GM19372 (cell line): ENCODE data around the gene HOXC13.

Experiments
- ATAC-seq: cut with Tn5 transposase; IDR thresholded peaks from one replicate; pipeline ENCODE4 v1.9.1; 2021; ENCODE audit warnings: mild to moderate bottlenecking, low read depth, moderate library complexity; ENCODE audit not compliant: unreplicated experiment

The HOXC13 gene

DNA sequence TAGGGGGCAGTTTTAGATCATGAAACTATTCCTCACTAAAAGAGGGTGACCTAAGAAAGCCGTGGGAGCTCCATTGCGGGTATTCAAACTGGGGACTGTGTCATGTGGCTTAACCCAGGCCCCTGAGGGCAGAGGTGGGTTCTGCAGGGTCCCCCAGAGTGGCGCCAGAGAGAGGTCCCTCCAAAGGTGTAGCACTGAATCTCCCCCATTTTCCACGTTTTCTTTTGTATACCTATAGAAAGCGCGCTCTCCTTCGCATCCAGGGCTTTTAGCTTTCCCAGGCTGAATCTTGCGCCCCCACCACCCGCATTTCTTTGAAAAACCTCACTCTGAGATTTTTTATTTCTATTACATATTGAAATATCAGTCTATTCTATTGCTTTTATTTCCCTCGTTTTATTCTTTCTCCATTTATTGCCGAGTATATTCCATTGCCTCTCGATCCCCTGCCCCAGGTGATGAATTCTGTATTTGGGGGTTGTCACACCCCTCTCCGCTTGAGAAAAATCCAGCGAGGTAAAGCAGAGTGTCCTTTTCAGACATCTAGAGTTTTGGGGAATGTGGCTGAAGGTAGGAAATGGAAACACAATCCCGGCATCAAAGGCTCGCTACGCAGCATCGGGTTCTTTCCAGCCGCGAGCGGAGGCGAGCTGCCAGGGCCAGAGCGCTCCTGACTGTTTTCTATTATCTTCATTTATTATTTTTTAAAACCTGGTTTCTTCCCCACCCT, 870 bp upstream of the HOXC13 start:
- no peak for ATAC-seq

DNA sequence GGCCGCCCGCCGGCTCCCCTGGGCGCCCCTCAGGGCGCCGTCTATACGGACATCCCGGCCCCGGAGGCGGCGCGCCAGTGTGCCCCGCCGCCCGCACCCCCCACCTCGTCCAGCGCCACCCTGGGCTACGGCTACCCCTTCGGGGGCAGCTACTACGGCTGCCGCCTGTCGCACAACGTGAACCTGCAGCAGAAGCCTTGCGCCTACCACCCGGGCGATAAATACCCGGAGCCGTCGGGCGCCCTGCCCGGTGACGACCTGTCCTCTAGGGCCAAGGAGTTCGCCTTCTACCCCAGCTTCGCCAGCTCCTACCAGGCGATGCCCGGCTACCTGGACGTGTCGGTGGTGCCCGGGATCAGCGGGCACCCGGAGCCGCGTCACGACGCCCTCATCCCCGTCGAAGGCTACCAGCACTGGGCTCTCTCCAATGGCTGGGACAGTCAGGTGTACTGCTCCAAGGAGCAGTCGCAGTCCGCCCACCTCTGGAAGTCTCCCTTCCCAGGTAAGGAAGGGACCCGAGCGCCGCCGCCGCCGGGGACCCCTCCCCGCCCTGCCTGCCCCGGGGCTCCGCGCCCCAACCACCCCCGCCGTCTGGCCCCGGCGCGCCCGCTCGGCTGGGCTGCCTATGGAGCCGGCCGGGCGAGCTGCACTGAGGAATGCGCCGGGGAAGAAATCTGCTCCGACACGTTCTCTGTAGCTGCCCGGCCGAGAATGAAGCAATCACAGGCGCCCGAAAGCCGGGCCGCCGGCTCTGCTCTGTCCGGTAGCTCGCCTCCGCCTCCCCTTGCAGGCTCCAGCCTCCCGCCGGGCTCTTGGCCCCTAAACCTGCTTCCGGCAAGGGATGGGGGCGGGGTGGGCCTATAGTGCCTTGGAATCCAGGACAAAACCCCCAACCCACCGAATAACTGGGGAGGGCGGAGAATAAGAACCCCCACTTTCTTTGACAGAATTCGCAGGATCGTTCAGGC, 794 bp downstream of the HOXC13 start:
- no peak for ATAC-seq

DNA sequence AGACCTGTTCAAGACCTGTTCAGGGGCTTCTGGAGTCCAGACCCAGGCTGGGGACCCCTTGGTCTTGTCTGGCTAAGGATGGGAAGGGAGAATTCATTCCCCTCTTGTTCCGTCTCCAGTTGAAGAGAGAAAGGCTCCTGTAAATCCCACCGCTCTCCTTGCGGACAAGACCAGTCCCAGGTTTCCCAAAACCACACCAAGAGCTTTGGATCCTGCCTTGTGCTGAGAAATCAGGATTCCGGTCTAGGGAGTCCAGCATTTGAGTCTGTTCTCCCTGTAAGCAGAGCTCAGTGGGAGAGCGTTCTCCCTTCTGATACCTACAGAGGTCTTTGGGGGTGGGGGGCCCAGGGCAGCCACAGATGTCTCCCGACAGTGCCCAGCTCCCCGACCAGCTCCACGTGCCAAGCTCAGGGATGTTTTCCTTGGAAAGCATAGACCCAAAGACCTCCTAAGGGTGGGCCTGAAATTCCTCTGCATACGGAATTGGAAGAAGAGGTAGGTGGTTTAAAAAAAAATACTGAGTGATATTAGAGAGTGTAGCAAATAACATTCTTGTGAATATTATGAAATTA, 1.9 kb downstream of the HOXC13 start:
- ATAC-seq: no peak

DNA sequence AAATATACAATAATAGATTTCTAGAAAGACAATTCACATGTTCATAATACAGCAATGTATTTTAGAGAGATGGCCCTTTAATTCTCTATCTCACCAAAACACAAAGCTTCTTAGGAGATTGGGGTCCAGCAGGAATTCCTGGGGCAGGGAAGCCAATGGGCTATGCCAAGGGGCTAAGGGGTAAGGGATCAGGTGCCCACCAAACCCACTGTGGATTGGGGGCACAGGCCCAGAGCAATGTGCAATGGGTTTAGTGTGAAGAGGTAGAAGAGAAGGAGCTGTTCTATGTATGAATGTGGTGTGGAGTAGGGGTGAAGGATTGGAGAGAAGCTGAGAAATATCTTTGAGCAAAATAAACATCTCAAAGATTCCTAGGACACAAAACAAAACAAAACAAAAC, 2.6 kb downstream of the HOXC13 start:
- no peak for ATAC-seq

DNA sequence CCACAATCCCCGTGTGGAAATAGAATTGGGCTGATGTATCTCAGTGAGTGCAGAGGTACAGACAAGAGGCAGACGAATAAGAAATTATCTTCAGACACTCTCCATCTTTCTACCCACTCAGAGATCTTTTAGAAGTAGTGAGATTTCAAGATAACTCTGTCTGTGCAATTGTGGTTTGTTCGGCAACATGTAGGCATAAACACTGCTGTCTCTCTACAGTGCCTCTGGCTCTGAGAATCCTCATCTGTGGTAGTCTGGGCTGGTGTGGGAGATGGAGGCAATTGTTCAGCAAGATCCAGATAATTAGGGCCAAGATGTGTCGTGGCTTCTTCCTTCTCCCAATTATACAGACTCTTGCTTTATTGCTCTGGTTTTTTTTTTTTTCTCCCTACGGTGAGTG, 3.1 kb downstream of the HOXC13 start:
- ATAC-seq: no peak

DNA sequence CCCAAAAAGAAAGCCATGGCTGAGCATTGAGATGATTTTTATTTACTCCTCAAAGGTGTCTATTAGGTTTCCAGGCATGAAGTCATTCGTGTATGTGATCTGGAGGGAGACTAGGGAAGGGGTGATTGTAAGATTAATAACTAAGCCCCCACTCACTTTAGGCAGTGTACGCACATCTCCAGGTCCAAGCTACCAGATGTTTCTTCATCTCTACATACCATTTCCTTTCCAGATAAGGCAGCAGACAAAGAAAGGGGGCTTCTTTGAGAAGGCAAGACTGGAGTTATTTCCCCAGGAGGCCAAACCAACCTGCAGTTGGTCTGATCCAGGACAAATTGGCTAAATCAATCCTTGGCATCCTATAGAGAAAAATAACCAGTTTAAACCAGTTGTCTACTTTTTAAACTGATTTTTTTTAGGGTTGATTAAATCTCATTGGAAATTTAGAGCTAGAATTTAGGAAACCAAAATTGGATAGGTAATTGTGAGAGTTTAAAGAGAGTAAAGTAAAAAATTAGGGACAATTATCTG, 3.9 kb downstream of the HOXC13 start:
- no peak for ATAC-seq

DNA sequence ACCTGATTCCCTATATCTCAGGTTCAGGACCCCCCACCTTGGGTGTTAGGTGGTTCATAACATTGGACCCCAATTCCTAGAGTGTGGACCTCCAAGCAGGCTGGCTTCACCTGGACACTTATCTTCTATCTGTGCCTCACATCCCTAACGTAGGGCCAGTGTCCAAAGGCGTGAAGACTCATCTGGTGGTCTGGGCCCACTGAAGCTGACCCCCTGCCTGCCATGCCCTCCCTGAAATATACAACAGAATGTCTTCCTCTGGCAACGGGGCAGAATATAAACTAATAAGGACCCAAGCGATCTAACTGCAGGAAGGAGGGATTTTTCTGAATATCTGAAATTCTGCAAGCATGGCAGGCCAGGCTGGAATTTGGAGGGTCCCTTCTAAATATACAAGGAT, 5.6 kb downstream of the HOXC13 start:
- no peak for ATAC-seq

DNA sequence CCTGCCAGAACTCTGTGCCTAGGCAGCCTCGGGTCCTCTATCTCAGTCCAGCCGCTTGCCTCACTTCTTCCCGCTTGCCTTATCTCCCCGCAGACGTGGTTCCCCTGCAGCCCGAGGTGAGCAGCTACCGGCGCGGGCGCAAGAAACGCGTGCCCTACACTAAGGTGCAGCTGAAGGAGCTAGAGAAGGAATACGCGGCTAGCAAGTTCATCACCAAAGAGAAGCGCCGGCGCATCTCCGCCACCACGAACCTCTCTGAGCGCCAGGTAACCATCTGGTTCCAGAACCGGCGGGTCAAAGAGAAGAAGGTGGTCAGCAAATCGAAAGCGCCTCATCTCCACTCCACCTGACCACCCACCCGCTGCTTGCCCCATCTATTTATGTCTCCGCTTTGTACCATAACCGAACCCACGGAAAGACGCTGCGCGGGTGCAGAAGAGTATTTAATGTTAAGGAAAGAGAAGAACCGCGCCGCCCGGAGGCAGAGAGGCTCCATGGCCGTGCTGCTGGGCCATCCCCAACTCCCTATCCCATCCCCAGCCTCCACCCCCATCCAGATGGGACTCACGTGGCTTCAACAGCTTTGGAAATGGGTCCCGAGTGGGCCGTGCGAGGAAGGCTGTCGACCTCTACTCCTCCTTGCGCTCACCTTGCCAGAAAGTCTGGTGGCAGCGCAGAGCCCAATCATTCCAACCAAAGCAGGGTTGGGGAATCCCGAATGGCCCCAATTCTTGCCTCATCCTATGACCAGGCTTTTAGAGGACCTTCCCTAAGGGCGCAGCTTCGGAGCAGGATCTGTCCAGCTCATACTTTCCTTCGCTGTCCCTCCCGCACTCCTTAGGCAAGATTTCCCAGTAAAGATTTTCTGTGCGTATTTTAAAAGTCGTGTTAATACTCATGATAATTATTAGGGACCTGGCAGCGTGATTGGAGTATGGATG, 6.5 kb downstream of the HOXC13 start:
- ATAC-seq: no peak

DNA sequence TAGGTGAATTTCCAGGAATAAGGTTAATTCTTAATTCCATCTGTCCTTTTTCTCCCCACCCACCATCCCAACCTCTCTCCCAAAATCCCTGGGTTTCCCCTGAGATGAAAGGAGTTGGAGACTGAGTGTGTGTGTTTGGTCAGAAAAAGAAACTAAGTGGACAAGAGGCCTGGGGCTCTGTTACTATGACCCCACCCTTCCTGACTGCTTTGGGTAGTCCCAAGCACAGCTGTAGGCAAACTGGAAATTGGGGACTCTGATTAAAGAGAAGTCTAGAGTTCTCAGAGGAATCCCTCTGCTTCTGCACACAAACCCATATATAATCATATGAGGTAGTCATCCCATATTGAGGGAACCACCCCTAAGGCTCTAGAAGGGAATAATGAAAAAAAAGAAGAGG, 9.1 kb downstream of the HOXC13 start:
- ATAC-seq: no peak

DNA sequence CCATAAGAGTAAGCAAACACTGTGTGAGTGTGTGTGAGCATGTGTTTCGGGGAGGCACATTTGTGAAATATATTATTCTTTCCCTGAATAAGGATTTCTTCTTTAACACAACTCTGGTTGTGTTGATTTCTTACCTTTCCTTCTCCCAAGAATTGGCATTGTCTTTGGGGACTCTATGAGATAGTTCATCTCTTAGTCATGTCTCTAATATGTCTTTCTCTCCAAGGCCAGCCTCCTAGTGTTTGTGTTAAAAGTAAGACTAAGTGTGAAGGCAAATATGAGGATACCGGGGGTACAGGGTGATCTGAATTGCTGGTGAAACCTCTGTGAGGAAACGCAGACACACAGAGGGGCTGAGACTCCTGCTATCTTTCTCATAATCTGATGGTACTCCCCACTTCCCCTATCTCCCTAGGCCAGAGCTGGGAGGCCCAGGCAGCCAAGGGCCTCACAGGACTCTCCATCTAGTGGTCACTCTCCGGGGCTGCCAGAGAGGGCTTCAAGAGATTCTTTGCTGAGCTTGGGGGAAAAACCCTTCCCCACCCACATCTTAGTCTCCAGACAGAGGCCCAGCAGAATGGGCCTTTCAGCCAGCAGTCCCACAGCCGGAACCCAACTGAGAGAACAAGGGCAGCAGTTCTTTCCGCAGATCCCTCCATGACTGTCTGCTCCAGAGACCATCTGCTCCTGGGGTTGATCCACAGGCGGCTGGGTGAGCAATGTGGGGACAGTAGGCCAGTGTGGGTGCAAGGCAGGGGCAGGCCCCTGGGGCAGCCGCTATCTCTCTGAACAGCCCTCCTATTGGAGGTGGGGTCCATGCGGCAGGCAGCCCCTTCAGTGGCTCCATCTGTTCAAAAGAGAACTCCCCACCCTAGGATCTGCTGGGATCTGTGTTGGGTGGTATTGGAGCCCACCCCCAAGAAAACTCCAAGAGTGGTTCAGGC, 10.3 kb downstream of the HOXC13 start:
- no peak for ATAC-seq

DNA sequence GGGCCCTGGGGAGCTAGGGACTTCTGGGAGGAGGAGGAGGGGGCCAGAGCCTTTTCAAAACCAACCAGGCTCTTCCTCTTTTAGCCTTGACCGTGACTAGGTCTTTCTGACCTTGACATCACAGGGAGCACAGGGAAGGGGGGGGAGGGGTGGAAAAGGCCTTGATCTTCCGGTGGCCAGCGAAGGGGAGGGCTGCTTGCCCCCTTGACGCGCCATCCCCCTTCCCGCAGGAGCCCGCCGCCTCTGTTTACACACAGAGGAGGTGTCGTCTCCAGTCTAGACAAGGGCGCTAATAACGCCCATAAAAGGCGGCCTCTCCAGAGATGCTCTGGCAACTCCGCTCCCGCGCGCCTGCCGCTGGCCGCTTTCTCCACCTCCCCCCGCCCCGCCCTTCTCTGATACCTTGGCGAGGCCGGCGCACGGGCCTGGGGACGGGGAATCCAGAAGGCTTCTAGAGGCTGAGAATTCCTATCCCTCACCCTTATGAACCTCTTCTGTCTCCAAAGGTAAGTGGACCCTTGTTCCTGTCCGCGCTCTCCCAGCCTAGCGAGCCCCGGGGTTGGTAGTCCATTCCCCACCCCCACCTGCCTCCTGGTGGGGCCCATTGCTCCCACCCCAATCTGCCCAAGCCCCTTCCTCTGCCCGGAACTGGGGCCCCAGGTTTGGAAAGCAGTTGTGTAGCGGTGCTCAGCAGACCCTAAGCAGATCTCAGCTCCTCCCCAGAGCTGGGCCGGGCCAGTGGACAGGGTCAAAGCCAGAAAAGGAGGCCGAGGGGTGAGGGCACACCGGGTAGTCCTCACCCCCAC, 11.2 kb downstream of the HOXC13 start:
- no peak for ATAC-seq

DNA sequence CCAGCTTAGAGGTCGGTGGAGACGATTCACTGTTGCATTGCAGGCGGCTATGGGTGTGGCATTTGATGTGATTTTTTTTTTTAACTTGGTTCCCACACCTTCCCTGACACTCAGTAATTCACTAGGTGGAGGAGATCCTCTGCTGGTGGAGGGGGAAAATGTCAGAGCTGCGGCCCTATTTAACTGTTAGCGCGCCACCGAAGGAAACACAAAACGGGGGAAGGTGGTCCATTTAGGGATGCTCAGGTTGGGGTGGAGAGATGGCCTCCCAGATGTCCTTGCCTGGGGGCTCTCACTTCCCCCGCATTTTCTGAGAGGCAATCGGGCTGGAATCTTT, 11.8 kb downstream of the HOXC13 start:
- no peak for ATAC-seq

DNA sequence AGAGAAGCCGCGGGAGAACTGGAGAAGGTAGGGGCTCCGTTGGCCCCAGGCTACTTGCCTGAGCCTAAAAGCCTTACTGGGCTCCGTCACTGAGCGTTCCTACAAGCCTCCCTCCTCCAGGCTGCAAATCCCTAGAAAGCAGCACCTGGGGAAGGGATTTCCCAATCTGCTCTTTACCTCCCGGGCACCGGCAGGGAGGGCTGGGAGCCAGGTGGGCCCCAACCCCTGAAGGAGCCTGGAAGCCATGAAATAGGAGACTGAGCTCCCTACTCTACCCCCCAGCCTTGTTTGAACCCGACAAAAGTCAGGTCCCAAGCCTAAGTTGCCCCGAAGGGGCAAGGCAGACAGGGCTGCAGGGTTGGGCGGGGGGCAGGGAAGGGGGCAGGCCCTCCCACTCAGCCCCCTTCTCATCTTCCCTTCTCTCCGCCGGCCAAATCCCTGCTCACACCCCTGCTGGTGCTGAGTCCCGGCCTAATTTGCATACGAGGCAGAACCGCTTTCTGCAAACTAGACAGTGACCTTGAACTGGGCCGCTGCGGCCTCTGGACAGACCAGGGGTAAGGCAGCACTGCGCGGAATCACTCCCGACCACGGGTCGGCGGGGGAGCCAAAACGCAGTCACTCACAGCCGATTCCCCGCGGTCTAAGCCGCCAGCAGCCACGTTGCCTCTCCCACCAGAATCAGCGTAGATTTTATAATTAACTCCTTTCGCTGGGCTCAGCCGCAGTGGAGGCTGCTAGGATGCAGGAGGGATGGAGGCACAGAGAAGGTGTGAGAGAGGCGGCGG, 12.4 kb downstream of the HOXC13 start:
- ATAC-seq: no peak

DNA sequence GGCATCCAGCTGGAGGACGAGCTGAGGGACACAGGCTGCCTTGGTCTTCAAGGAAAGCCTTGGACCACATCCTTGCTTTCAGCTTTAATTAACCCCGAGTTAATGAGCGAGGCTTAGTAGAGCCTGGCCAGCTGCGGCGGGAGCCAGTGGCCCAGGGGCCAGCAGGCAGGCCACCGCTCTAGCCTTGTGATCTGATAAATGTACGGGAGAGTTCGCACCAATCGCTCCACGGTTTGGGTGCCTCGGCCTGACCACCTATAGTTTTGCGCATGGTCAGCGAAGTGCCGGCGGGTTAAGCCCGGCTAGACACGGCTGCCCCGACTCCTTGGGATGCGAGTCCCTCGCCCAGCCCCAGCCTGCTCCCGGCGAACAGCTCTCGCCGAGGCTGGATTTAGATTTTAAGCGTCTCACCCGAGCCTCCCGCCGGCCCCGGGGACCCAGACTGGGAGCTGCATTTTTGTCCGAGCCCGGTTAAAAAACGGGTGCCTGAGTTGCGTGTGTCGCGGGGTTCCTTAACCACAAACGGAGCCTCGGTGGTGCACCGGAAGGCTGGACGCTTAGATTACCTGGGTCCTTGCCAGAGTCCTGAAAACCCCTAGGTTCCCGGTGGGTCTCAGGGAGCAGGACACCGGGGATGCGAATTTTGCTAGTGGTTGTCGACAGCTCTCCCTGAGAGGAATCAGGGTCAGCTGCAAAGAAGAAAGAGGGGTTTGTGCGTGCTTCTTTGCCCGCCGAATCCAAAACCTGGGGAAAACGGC, 13.1 kb downstream of the HOXC13 start:
- no peak for ATAC-seq

DNA sequence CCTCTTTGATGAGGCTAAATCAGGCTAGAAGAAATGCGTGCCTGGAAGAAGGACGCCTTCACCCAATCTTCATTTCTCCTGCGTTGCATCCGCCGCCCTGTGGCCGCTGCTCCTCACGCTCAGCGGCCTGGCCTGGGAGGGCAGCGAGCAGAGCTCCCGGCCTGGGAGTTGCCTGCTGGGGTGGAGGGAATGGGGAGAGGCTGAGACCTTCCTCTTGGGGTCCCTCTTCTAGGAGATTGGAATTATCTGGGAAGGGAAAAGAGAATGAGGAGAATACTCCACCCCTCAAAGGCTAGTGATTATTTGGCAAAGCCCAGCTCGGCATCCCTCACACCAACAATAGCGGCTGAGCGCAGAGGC, 13.7 kb downstream of the HOXC13 start:
- no peak for ATAC-seq

DNA sequence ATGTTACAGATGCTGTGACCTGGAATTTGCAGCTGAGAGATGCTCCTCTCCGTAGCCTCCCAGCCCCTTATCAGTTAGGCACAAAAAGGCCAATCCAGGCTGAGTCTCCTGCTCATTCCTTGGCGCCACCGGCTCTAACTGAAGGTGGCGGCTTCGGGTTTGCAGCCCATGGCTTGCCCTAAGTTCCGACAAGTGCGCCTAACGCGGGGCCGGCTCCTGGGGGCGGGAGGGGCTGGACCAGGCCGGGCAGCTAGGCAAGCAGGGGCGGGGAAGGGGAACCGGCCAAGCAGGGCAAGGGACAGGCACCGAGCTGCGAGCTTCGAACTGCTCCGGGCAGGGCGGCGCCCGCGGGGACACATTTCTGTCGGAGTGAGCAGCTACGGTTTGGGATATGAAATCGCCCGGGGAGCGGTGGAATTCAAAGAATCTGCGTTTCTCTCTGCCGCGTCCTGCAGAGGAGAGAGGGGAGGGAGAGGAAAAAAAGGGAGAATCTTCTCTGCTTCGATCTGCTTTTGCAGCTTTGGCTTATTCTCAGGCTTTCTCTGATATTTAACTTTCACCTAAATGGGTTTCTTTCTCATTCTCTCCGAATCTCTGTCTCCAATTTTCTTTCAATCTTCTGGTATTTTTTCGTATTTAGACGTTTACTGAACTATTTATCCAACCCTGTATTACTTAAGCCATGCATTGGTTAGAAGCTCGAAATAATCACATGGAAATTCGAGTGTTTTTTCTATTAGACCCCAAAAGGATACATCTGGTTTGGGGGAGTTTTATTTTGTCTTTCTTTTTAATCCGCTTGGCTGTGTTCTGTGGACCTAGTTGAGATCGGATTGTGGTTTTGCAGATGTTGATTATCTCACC, 14.5 kb downstream of the HOXC13 start:
- no peak for ATAC-seq
